WTC11 (cell line): ENCODE data around the gene ZNF688. TPM values are rescaled to one million over a fixed set of nuclear protein-coding genes. Genes with fewer than 3 reads are reported as not detected.
A peak's percentile ranks its signal among the peaks of the same experiment; 100 is the strongest.

Experiments
- ATAC-seq: fragments of 200-7000 bp; cut with Tn5 transposase; 2 replicates; pipeline ENCODE4 v1.10.0; 2021; ENCODE audit warnings: mild to moderate bottlenecking, moderate library complexity
- CTCF ChIA-PET: fragments of 300-600 bp; sonication (Branson Sonifier 250); formaldehyde crosslinking; loops from one replicate; lab custom pipeline; 2021; ENCODE audit warnings: antibody characterized with exemption; lab: Charles Lee
- POLR2A ChIA-PET: fragments of 350-600 bp; sonication (Branson Sonifier 250); formaldehyde crosslinking; loops from one replicate; lab custom pipeline; 2021; ENCODE audit warnings: antibody characterized with exemption; lab: Charles Lee
- DNase-seq: peaks from one replicate; pipeline ENCODE4 v3.0.0; 2021; ENCODE audit warnings: low spot score
- H3K27ac Mint-ChIP-seq: 2 replicates; pipeline ENCODE4 v1.8.0; 2021; ENCODE audit warnings: mixed read lengths
- H3K27me3 Mint-ChIP-seq: 2 replicates; pipeline ENCODE4 v1.8.0; 2021; ENCODE audit warnings: low read depth, mild to moderate bottlenecking, moderate library complexity, mixed read lengths
- H3K36me3 Mint-ChIP-seq: 2 replicates; pipeline ENCODE4 v1.8.0; 2021; ENCODE audit warnings: mixed read lengths
- H3K4me1 Mint-ChIP-seq: 2 replicates; pipeline ENCODE4 v1.8.0; 2022; ENCODE audit warnings: mixed read lengths
- H3K4me3 Mint-ChIP-seq: 2 replicates; pipeline ENCODE4 v1.8.0; 2021; ENCODE audit warnings: mild to moderate bottlenecking, moderate library complexity, mixed read lengths
- H3K9me3 Mint-ChIP-seq: 2 replicates; pipeline ENCODE4 v1.8.0; 2021; ENCODE audit warnings: mixed read lengths
- ATF3 ChIP-seq: sonication (generic); formaldehyde crosslinking; conservative IDR thresholded peaks from 2 replicates; pipeline ENCODE4 v1.8.1; 2022; ENCODE audit warnings: mild to moderate bottlenecking, missing genetic modification reagents
- E2F5 ChIP-seq: sonication (generic); formaldehyde crosslinking; IDR thresholded peaks from 2 replicates; pipeline ENCODE4 v1.8.1; 2022; ENCODE audit warnings: mild to moderate bottlenecking, moderate library complexity, missing genetic modification reagents
- ELF4 ChIP-seq: sonication (generic); formaldehyde crosslinking; IDR thresholded peaks from 2 replicates; pipeline ENCODE4 v1.8.1; 2022; ENCODE audit warnings: low read depth, mild to moderate bottlenecking, moderate library complexity, missing genetic modification reagents
- FOXP1 ChIP-seq: sonication (generic); formaldehyde crosslinking; IDR thresholded peaks from 2 replicates; pipeline ENCODE4 v1.8.0; 2022; ENCODE audit warnings: missing genetic modification reagents, mild to moderate bottlenecking, moderate library complexity, borderline replicate concordance
- GRHL2 ChIP-seq: fragments of 250-450 bp; sonication (Bioruptor Pico); IDR thresholded peaks from 2 replicates; pipeline ENCODE4 v1.8.0; 2022; ENCODE audit warnings: mild to moderate bottlenecking, moderate library complexity; ENCODE audit not compliant: insufficient replicate concordance, severe bottlenecking
- HMGA2 ChIP-seq: fragments of 250-450 bp; sonication (Bioruptor Pico); IDR thresholded peaks from 2 replicates; pipeline ENCODE4 v1.4.0; 2021; ENCODE audit warnings: mild to moderate bottlenecking, moderate library complexity
- JAZF1 ChIP-seq: fragments of 250-450 bp; sonication (Bioruptor Pico); IDR thresholded peaks from 2 replicates; pipeline ENCODE4 v1.9.0; 2021; ENCODE audit warnings: moderate library complexity, mild to moderate bottlenecking, inconsistent platforms
- JUN ChIP-seq: sonication (generic); formaldehyde crosslinking; IDR thresholded peaks from 2 replicates; pipeline ENCODE4 v1.8.0; 2023; ENCODE audit warnings: mild to moderate bottlenecking, missing genetic modification reagents
- KAT7 ChIP-seq: sonication (generic); formaldehyde crosslinking; IDR thresholded peaks from 2 replicates; pipeline ENCODE4 v1.8.1; 2023; ENCODE audit warnings: missing genetic modification reagents, mild to moderate bottlenecking, borderline replicate concordance
- NFATC4 ChIP-seq: fragments of 250-450 bp; sonication (Bioruptor Pico); IDR thresholded peaks from 2 replicates; pipeline ENCODE4 v1.9.0; 2021; ENCODE audit warnings: mild to moderate bottlenecking
- NFE2L1 ChIP-seq: sonication (generic); formaldehyde crosslinking; IDR thresholded peaks from 2 replicates; pipeline ENCODE4 v1.8.1; 2023; ENCODE audit warnings: missing genetic modification reagents
- NR2C2 ChIP-seq: sonication (generic); formaldehyde crosslinking; IDR thresholded peaks from 2 replicates; pipeline ENCODE4 v1.8.0; 2022; ENCODE audit warnings: mild to moderate bottlenecking, missing genetic modification reagents
- PREB ChIP-seq: sonication (generic); formaldehyde crosslinking; IDR thresholded peaks from 2 replicates; pipeline ENCODE4 v1.8.1; 2022; ENCODE audit warnings: mild to moderate bottlenecking, missing genetic modification reagents, moderate library complexity, borderline replicate concordance
- SMAD3 ChIP-seq: sonication (generic); formaldehyde crosslinking; IDR thresholded peaks from 2 replicates; pipeline ENCODE4 v1.8.0; 2022; ENCODE audit warnings: missing genetic modification reagents, mild to moderate bottlenecking, borderline replicate concordance
- SMAD4 ChIP-seq: sonication (generic); formaldehyde crosslinking; IDR thresholded peaks from 2 replicates; pipeline ENCODE4 v1.8.0; 2022; ENCODE audit warnings: mild to moderate bottlenecking, missing genetic modification reagents
- TCF7 ChIP-seq: sonication (generic); formaldehyde crosslinking; IDR thresholded peaks from 2 replicates; pipeline ENCODE4 v1.8.0; 2022; ENCODE audit warnings: mild to moderate bottlenecking, low read depth, missing genetic modification reagents, moderate library complexity
- TEAD4 ChIP-seq: sonication (generic); formaldehyde crosslinking; IDR thresholded peaks from 2 replicates; pipeline ENCODE4 v1.8.0; 2022; ENCODE audit warnings: mild to moderate bottlenecking, missing genetic modification reagents
- USF1 ChIP-seq: sonication (generic); formaldehyde crosslinking; IDR thresholded peaks from 2 replicates; pipeline ENCODE4 v1.8.0; 2022; ENCODE audit warnings: mild to moderate bottlenecking, missing genetic modification reagents
- ZBTB21 ChIP-seq: sonication (generic); formaldehyde crosslinking; IDR thresholded peaks from 2 replicates; pipeline ENCODE4 v1.8.1; 2023; ENCODE audit warnings: mild to moderate bottlenecking, missing genetic modification reagents, borderline replicate concordance
- ZBTB43 ChIP-seq: sonication (generic); formaldehyde crosslinking; IDR thresholded peaks from 2 replicates; pipeline ENCODE4 v1.8.1; 2023; ENCODE audit warnings: mild to moderate bottlenecking, missing genetic modification reagents
- ZNF138 ChIP-seq: sonication (generic); formaldehyde crosslinking; conservative IDR thresholded peaks from 2 replicates; pipeline ENCODE4 v1.8.1; 2022; ENCODE audit warnings: mild to moderate bottlenecking, moderate library complexity, missing genetic modification reagents
- ZNF232 ChIP-seq: sonication (generic); formaldehyde crosslinking; IDR thresholded peaks from 2 replicates; pipeline ENCODE4 v1.8.0; 2022; ENCODE audit warnings: mild to moderate bottlenecking, missing genetic modification reagents
- ZNF317 ChIP-seq: sonication (generic); formaldehyde crosslinking; IDR thresholded peaks from 2 replicates; pipeline ENCODE4 v1.8.1; 2023; ENCODE audit warnings: low read depth, mild to moderate bottlenecking, moderate library complexity, missing genetic modification reagents, borderline replicate concordance
- total RNA-seq: library from RNA; stranded (reverse); gene quantifications from 3 replicates; pipeline ENCODE4 v1.2.3, GENCODE V29; 2021

The ZNF688 gene
- total RNA-seq, 1 experiment from 2014 or later, result 4.2 TPM

- TF ChIP-seq ZNF232 (CRISPR knock-in tag) (peak; percentile 82; the same call in 1 of the 2 replicates), ZBTB43 (CRISPR knock-in tag) (no peak), NFATC4 (CRISPR knock-in tag) (no peak), NFE2L1 (peak; percentile 32; the same call in 1 of the 2 replicates), FOXP1 (CRISPR knock-in tag) (no peak), HMGA2 (CRISPR knock-in tag) (no peak), ELF4 (no peak), TCF7 (CRISPR knock-in tag) (no peak), ZNF317 (CRISPR knock-in tag) (no peak), ZNF138 (CRISPR knock-in tag) (no peak), GRHL2 (CRISPR knock-in tag) (no peak), SMAD4 (no peak)
Measured at GRCh38 chr16:30535777-30536190, 35.7 kb downstream of the ZNF688 start (continued).

DNA sequence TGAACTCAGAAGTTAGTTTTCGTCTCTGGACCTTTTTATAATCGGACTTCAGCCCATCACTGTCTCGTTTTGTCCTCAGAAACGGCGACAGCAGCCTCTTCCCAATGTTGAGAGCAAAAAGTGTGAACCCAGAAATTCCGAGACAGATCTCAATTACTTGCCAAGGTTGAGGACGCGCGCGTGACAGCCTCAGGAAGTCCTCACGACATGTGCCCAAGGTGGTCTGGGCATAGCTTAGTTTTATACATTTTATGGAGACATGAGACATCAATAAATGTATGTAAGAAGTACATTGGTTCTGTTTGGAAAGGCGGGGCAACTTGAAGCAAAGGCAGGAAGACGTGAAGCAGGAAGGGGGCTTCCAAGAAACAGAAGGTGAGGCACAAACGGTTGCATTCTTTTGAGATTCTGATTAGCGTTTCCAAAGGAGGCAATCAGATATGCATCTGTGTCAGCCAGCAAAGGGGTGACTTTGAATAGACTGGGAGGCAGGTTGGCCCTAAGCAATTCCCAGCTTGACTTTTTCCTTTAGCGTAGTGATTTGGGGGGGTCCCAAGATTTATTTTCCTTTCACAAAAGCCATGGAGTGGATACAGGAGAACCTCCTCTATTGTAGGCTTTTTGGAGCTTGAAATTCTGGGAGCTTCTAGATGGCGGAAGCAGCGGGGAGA is 36.3 kb downstream of the ZNF688 start:
- no peaks in the 10 kb centered on the region for H3K9me3 Mint-ChIP-seq
- TF ChIP-seq TEAD4, result peak; percentile 24; the same call in 1 of the 2 replicates
- TF ChIP-seq NR2C2, result no peak
- TF ChIP-seq, all 79 proteins: peak for 1
- Mint-ChIP-seq H3K27me3 (no peaks in the 10 kb centered on the region), H3K4me1 (peaks cover 27% of the 10 kb centered on the region), H3K27ac (peak overlapping the region; percentile 99), H3K4me3 (peak overlapping the region; percentile 95), H3K36me3 (peaks cover 16% of the 10 kb centered on the region)
- ChIA-PET CTCF (interaction anchor here (0.6 to 4.7 kb wide), 37 partner anchors 8 to 423 kb away, joined by 3 to 41 read pairs (median 5); partner anchors contain the start of genes DCTPP1, PRR14, ZNF48 and ZNF688), POLR2A (interaction anchor here (1.0 to 3.1 kb wide), 10 partner anchors 8 to 117 kb away, joined by 3 to 42 read pairs (median 6); partner anchors contain the start of genes ZNF688, ZNF689 and ZNF764)
- no peak for DNase-seq
- peak; percentile 34 for ATAC-seq

DNA sequence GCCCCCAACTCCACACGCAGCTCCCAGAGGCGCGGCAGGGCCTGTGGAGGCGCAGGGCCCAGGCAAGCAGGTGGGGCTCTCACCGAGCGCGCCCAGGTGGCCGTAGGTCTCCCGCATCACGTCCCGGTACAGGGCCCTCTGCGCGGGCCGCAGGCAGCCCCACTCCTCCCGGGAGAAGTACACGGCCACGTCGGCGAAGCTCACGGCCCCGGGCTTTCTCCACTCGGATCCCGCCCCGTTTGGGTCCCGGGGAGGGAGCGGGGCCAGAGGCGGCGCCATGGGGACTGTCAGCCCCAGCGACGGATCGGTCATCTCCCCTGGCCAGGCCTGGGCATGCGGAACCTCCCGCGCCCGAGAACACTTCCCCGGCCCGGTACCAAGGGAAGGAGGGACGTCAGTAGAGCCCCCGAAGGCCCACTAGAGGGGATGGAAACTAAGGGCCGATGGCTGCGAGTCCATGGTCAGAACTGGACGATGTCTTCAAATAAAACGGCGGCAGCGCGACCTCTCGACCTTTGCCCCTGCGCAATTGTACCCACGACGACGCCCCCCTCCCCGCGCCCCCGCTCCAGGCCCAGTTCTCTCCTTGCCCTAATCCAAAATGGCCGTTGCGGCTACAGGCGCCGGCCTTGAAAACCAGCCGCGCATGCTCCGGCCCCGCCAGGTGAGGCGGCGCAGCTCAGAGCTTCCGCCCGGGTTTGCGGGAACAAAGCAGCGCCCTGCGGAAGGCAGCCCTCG is 37.0 kb downstream of the ZNF688 start, which contains the start of gene ZNF747:
TSS of gene ZNF747 (minus strand) at position 491 of the 738 bp plus-strand sequence. CDS start at position 312, 179 bp downstream.
- peak; percentile 68 for ATAC-seq
- no peaks in the 10 kb centered on the region for H3K9me3 Mint-ChIP-seq
- peaks cover 27% of the 10 kb centered on the region for H3K4me1 Mint-ChIP-seq
- no peaks in the 10 kb centered on the region for H3K27me3 Mint-ChIP-seq
- CTCF ChIA-PET, result interaction anchor here (0.5 to 4.7 kb wide), 15 partner anchors 16 to 422 kb away, joined by 3 to 41 read pairs (median 6); partner anchors contain the start of genes DCTPP1, ZNF688, ZNF764 and ZNF785
- POLR2A ChIA-PET, result interaction anchor here (0.6 to 3.1 kb wide), 13 partner anchors 16 to 116 kb away, joined by 3 to 42 read pairs (median 4); partner anchors contain the start of genes ZNF688, ZNF689 and ZNF764
- peak within 1 kb of the TSS; percentile 99 for H3K27ac Mint-ChIP-seq
- H3K4me3 Mint-ChIP-seq, result peak within 1 kb of the TSS; percentile 95
- peaks cover 16% of the 10 kb centered on the region for H3K36me3 Mint-ChIP-seq
- peak; percentile 89 for DNase-seq
- peak; percentile 75; the same call in 1 of the 2 replicates for TF ChIP-seq KAT7 (CRISPR knock-in tag)
- no peak for TF ChIP-seq ATF3
- peak; percentile 76; the same call in 1 of the 2 replicates for TF ChIP-seq PREB (CRISPR knock-in tag)
- TF ChIP-seq JUN (CRISPR knock-in tag), result peak; percentile 65; the same call in 1 of the 2 replicates
- TF ChIP-seq ZBTB21 (CRISPR knock-in tag), result peak; percentile 45; the same call in 1 of the 2 replicates
- TF ChIP-seq ZBTB43 (CRISPR knock-in tag), result 0 out of 2 replicates have a peak, but pooled peaks have one; percentile 76
- TF ChIP-seq USF1 (CRISPR knock-in tag), result 0 out of 2 replicates have a peak, but pooled peaks have one; percentile 15
- no peak for TF ChIP-seq JAZF1 (CRISPR knock-in tag)
- peak; percentile 73; the same call in 1 of the 2 replicates for TF ChIP-seq E2F5 (CRISPR knock-in tag)
- TF ChIP-seq SMAD3, result no peak
